GM23248 (cell line): ENCODE data around the gene EGFR. TPM values are rescaled to one million over a fixed set of nuclear protein-coding genes. Genes with fewer than 3 reads are reported as not detected.

Source experiments
- DNase-seq: peaks from one replicate; pipeline ENCODE4 v3.0.0-alpha.2; 2015
- H2AFZ ChIP-seq: fragments of 200-600 bp; sonication (generic); 2 replicates; pipeline ENCODE4 v1.6.1; 2016; ENCODE audit warnings: antibody characterized with exemption
- H3F3A ChIP-seq: fragments of 200-600 bp; sonication (generic); 2 replicates; pipeline ENCODE4 v1.6.1; 2016; ENCODE audit warnings: mild to moderate bottlenecking, antibody characterized with exemption, mixed run types; ENCODE audit not compliant: insufficient read depth
- H3K27ac ChIP-seq: fragments of 200-600 bp; sonication (generic); 2 replicates; pipeline ENCODE4 v1.5.1; 2016; ENCODE audit warnings: mild to moderate bottlenecking
- H3K27me3 ChIP-seq: fragments of 200-600 bp; sonication (generic); replicated peaks from 2 replicates; pipeline ENCODE4 v1.6.1; 2016; ENCODE audit warnings: mild to moderate bottlenecking; ENCODE audit not compliant: insufficient read depth
- H3K36me3 ChIP-seq: fragments of 200-600 bp; sonication (generic); 2 replicates; pipeline ENCODE4 v1.6.1; 2016; ENCODE audit warnings: low read depth, mild to moderate bottlenecking
- H3K4me1 ChIP-seq: fragments of 200-600 bp; sonication (generic); 2 replicates; pipeline ENCODE4 v1.6.1; 2016; ENCODE audit warnings: mild to moderate bottlenecking; ENCODE audit not compliant: insufficient read depth
- H3K4me2 ChIP-seq: fragments of 200-600 bp; sonication (generic); one replicate; pipeline ENCODE4 v1.6.1; 2016; ENCODE audit warnings: mild to moderate bottlenecking; ENCODE audit not compliant: unreplicated experiment
- H3K4me3 ChIP-seq: fragments of 200-600 bp; sonication (generic); 2 replicates; pipeline ENCODE4 v1.5.1; 2016; ENCODE audit warnings: mild to moderate bottlenecking
- H3K79me2 ChIP-seq: fragments of 200-600 bp; sonication (generic); 2 replicates; pipeline ENCODE4 v1.6.1; 2016; ENCODE audit warnings: mild to moderate bottlenecking; ENCODE audit not compliant: insufficient read depth
- H3K9ac ChIP-seq: fragments of 200-600 bp; sonication (generic); 2 replicates; pipeline ENCODE4 v1.6.1; 2016; ENCODE audit warnings: mild to moderate bottlenecking
- H3K9me2 ChIP-seq: fragments of 200-600 bp; sonication (generic); 2 replicates; pipeline ENCODE4 v1.6.1; 2016; ENCODE audit warnings: mixed run types, mild to moderate bottlenecking, moderate library complexity; ENCODE audit not compliant: insufficient read depth
- H3K9me3 ChIP-seq: fragments of 200-600 bp; sonication (generic); one replicate; pipeline ENCODE4 v1.6.1; 2017; ENCODE audit warnings: low read depth
- H4K20me1 ChIP-seq: fragments of 200-600 bp; sonication (generic); 2 replicates; pipeline ENCODE4 v1.6.0; 2016; ENCODE audit not compliant: insufficient read depth
- EZH2 ChIP-seq: fragments of 200-600 bp; sonication (generic); IDR thresholded peaks from 2 replicates; pipeline ENCODE4 v1.6.1; 2018; ENCODE audit warnings: antibody characterized with exemption, mild to moderate bottlenecking; ENCODE audit not compliant: insufficient read depth, poor library complexity, severe bottlenecking
- EZH2phosphoT487 ChIP-seq: fragments of 200-600 bp; sonication (generic); IDR thresholded peaks from 2 replicates; pipeline ENCODE4 v1.6.1; 2018; ENCODE audit warnings: antibody characterized with exemption, moderate library complexity, mild to moderate bottlenecking, low read depth; ENCODE audit not compliant: insufficient read depth
- WGBS, 2 experiments: methylation state at CpG; one replicate each; pipeline ENCODE4 v1.1.6; 2015 to 2017; ENCODE audit warnings: low lambda C conversion rate in 2 of 2, low coverage in 1 of 2; ENCODE audit errors: missing lambda C conversion rate in 2 of 2; 5-methylcytosine and 5-hydroxymethylcytosine counted together
- in situ Hi-C: fragments of 300-500 bp; cut with MboI; formaldehyde crosslinking; loops from 2 replicates; pipeline ENCODE4 v1.15.0; 2020
- polyA plus RNA-seq: library from polyadenylated mRNA; unstranded; fragments of >200 nt; fragmentation: Nextera tagmentation; extraction: Ambion mirVana; gene quantifications from 2 replicates; pipeline ENCODE4 v1.2.1, GENCODE V29; 2016
- total RNA-seq: library from RNA; depleted of rRNA; stranded (reverse); fragments of >200 nt; shearing (Covaris generic); gene quantifications from 2 replicates; pipeline ENCODE4 v1.2.3, GENCODE V29; 2014

Gene EGFR
- total and polyA plus RNA-seq, 2 experiments from 2014 or later: 48.7 to 53.5 TPM

DNA sequence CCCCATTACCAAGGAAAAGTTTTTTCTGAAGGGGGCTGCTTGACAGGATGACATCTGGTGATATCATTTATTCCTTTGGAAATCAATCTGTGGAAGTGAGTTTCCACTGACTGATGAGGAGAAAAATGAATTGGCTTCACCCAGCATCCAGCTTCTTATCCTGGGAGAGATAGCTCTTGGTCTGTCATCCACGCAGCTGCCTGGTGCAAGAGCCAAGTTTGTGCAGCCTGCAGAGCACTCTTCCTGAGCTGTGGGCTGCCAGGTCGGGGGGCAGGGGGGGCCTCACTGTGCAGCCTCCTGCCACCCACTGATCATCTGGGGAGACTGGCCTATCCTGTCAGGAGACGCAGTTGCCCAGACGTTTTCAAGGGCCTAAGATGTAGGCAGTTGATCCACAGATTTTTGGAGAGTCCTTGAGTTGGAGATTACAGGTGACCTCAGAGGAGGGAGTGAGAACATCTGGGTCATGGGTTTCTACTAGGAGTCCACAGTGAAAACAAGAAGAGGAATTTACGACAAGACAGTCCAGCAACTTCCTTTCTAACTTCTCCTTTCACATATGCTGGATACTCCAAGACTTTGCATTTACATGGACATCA is 75.4 kb downstream of the EGFR start:
- WGBS, 2 experiments: 81 to 85% methylated on average over 5 of the region's 5 CpGs
- Histone ChIP-seq H2AFZ (no peak overlapping the region), H3K4me1 (peaks cover 7% of the 10 kb centered on the region), H3K27me3 (no peaks in the 10 kb centered on the region), H3K4me3 (no peak overlapping the region), H3K36me3 (no peaks in the 10 kb centered on the region), H3K4me2 (no peak overlapping the region), H3K9me3 (no peaks in the 10 kb centered on the region), H3K27ac (no peak overlapping the region), H3F3A (peaks cover 19% of the 10 kb centered on the region), H3K9ac (no peak overlapping the region), H4K20me1 (no peaks in the 10 kb centered on the region), H3K79me2 (peaks cover 100% of the 10 kb centered on the region), H3K9me2 (no peaks in the 10 kb centered on the region)
- no peak for DNase-seq
- TF ChIP-seq EZH2phosphoT487 (no peak), EZH2 (no peak)
- in situ Hi-C loops: no loop called here

DNA sequence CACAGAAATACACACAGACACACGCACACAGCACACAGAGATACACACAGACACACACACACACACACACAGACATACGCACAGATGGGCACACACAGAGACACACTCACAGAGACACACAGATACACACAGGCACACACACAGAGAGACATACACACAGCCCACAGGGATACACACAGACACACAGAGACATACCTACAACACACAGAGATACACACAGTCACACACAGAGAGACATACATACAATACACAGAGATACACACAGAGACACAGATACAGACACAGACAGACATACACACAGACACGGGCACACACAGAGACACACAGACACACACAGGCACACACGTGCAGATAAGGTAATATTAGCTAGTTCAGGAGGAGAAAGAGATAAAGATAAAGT is 76.9 kb downstream of the EGFR start:
- DNase-seq: no peak
- Histone ChIP-seq H3K36me3 (no peaks in the 10 kb centered on the region), H3K4me1 (peaks cover 22% of the 10 kb centered on the region), H3K9me3 (no peaks in the 10 kb centered on the region), H3K27ac (no peak overlapping the region), H3K4me3 (no peak overlapping the region), H3K9me2 (no peaks in the 10 kb centered on the region), H2AFZ (no peak overlapping the region), H3K79me2 (peaks cover 100% of the 10 kb centered on the region), H4K20me1 (no peaks in the 10 kb centered on the region), H3K9ac (no peak overlapping the region), H3K4me2 (no peak overlapping the region), H3K27me3 (no peaks in the 10 kb centered on the region), H3F3A (peaks cover 9% of the 10 kb centered on the region; the same call in 1 of the 2 replicates)
- WGBS, 2 experiments: 88 to 91% methylated on average over 4 of the region's 4 CpGs
- in situ Hi-C loops: no loop called here
- TF ChIP-seq EZH2 (no peak), EZH2phosphoT487 (no peak)

DNA sequence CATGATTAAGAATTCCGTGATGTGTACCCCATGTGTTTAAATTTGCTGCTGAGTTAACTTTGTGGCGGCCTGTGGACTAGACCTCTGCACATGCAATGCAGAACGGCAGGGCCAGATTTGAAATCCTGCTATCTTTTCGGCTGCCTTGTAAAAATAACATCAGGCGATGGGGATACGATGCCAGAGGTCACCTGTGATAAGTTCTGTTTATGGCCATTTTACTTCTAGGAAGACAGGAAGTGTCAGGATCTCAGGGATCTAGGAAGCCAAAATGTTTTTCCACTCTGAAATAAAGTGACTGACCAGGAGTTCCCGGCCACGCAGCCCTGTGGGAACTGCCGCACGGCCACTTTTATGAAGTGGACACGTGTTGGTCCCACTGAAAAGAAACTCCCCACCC is 77.5 kb downstream of the EGFR start:
- no peak overlapping the region for H3K4me3 ChIP-seq
- peaks cover 100% of the 10 kb centered on the region for H3K79me2 ChIP-seq
- no peaks in the 10 kb centered on the region for H3K9me2 ChIP-seq
- TF ChIP-seq EZH2phosphoT487: no peak
- TF ChIP-seq EZH2: no peak
- no peaks in the 10 kb centered on the region for H3K36me3 ChIP-seq
- no peaks in the 10 kb centered on the region for H4K20me1 ChIP-seq
- H3K27ac ChIP-seq: no peak overlapping the region
- H3K9ac ChIP-seq: no peak overlapping the region
- 95 to 97% methylated on average over 11 of the region's 11 CpGs for whole genome bisulfite sequencing, 2 experiments
- in situ Hi-C loops: no loop called here
- no peaks in the 10 kb centered on the region for H3K9me3 ChIP-seq
- H3K4me2 ChIP-seq: no peak overlapping the region
- no peak for DNase-seq
- H3K4me1 ChIP-seq: peaks cover 23% of the 10 kb centered on the region
- no peak overlapping the region for H2AFZ ChIP-seq
- H3K27me3 ChIP-seq: no peaks in the 10 kb centered on the region
- H3F3A ChIP-seq: peaks cover 9% of the 10 kb centered on the region; the same call in 1 of the 2 replicates

DNA sequence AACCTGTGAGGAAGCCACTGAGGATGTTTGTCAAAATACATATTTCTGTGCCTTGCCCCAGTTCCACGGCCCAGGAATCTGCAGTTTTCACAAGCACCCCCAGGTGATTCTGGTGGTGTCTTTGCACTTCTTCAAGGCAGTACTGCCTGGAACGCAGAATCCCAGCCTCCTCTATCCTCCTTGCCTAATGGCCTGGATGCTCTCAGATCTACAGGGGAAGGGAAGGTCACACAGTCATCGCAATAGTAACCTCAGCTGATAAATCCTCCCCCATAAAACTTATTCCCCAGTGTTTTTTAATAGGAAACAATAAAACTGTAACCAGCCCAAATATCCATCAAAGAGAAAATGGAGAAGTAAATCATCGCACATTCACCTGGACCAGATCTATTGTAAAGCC is 78.3 kb downstream of the EGFR start:
- no peak overlapping the region for H3K4me2 ChIP-seq
- H3K79me2 ChIP-seq: peaks cover 100% of the 10 kb centered on the region
- peaks cover 23% of the 10 kb centered on the region for H3K4me1 ChIP-seq
- no peak overlapping the region for H3K27ac ChIP-seq
- in situ Hi-C loops: no loop called here
- H4K20me1 ChIP-seq: no peaks in the 10 kb centered on the region
- TF ChIP-seq EZH2: no peak
- TF ChIP-seq EZH2phosphoT487: no peak
- no peak for DNase-seq
- 98 to 99% methylated on average over 4 of the region's 4 CpGs for WGBS, 2 experiments
- H2AFZ ChIP-seq: no peak overlapping the region
- no peak overlapping the region for H3K4me3 ChIP-seq
- no peaks in the 10 kb centered on the region for H3K27me3 ChIP-seq
- H3F3A ChIP-seq: peaks cover 9% of the 10 kb centered on the region
- H3K9me2 ChIP-seq: no peaks in the 10 kb centered on the region
- no peaks in the 10 kb centered on the region for H3K9me3 ChIP-seq
- no peak overlapping the region for H3K9ac ChIP-seq
- H3K36me3 ChIP-seq: no peaks in the 10 kb centered on the region
